ENCODE results near the gene CFAP99. TPM values are rescaled to one million over a fixed set of nuclear protein-coding genes. Genes with fewer than 3 reads are reported as not detected.

Gene CFAP99
- total and polyA plus RNA-seq, 2 of the 4 experiments (the other 2 are of a cell fraction): not detected

DNA sequence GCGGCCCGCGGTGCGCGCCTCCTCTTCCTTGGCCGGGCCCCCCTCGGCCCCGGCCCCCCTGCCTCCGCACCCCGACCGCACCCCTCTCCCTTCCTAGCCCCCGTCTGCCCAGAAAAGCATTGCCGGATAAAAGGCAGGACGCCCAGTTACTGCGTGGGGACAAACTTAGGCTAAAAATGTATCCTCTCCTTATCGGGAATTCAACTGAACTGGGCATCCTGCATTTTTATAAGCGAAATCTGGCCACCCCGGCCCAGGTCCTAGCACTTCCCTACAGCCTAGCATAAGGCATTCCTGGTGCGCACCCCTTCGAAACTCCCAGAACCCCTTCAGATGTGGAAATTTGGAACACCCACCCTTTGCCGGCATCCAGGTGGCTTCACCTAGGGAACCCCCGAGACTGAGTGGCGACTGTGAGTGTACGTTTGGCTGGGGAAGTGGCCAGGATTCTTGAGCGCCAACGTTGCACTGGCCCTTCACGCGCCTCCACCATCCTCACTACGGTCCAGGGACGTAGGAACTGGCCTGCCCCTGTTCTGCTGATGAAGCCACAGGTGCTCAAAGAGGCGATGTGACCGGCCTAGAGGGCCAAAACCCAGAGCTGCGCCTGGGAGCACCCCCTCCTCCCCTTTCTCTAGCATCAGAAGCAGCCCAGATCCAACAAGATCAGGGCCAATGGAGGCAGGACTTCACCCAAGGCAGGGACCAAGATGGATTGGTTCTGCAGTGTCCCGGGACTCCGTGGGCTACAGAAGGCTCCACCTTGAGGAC lies 44.4 kb downstream of the CFAP99 start (continued):
- no peak for TF ChIP-seq CHD1 (IDR thresholded peaks at IDR 0.05; ENCODE audit: low read depth, low read length)
- TF ChIP-seq NFE2L2 (IDR thresholded peaks at IDR 0.05; ENCODE audit: low read depth, low read length): no peak

DNA sequence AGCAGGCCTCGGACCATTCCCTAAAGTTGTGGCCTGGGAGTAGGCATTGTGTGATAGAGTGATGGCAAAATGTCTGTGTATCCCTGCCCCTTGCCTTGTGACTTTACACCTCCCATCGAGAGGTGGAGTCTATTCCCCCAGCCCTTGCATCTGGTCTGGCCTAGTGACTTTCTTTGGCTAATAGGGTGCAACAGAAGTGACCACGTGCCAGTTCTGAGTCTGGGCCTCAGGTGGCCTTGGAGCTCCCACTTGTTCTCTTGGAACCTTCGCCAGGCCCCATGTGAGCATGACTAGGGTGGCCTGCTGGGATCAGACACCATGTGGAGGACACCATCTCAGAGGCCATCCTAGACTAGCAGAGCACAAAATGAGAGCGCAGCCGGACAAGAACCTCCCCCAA lies 46.3 kb downstream of the CFAP99 start:
- H2BK20ac ChIP-seq (ENCODE audit: low read depth, low read length): no peak overlapping the region
- H3K9me3 ChIP-seq (ENCODE audit: control insufficient read depth, insufficient read depth, low read length): no peaks in the 10 kb centered on the region
- no peak overlapping the region for H2BK5ac ChIP-seq (ENCODE audit: low read depth, low read length, poor library complexity, severe bottlenecking)
- H3K4me1 ChIP-seq (ENCODE audit: control insufficient read depth, insufficient read depth, low read length): peaks cover 2% of the 10 kb centered on the region; the same call in 1 of the 2 replicates
- DNase-seq: no peak
- H3K23ac ChIP-seq (ENCODE audit: low read depth, low read length): no peak overlapping the region
- H2BK120ac ChIP-seq (ENCODE audit: low read depth, low read length): no peak overlapping the region
- H3K4ac ChIP-seq (ENCODE audit: low read depth, low read length): no peak overlapping the region
- H2BK15ac ChIP-seq (ENCODE audit: low read depth, low read length): no peak overlapping the region
- no peak overlapping the region for H2AK5ac ChIP-seq (ENCODE audit: low read depth, low read length)
- H4K5ac ChIP-seq (ENCODE audit: low read depth, low read length): no peak overlapping the region
- H4K20me1 ChIP-seq (ENCODE audit: insufficient read depth, low read length): peaks cover 8% of the 10 kb centered on the region
- H3K9ac ChIP-seq (ENCODE audit: low read depth, low read length): no peak overlapping the region
- in situ Hi-C loops (cut with MboI; ENCODE audit: low sequenced_read_pairs) (no loop called here), intact Hi-C loops (cut with micrococcal nuclease) (loop anchor here (5.0 kb wide), 1 partner anchor 203 kb away; the partner anchor contains the start of gene MXD4), dilution Hi-C loops (cut with HindIII; ENCODE audit: low sequenced_read_pairs, unreplicated experiment) (no loop called here)
- H3K9me1 ChIP-seq (ENCODE audit: insufficient read depth, low read length): peaks cover 3% of the 10 kb centered on the region; the same call in 1 of the 2 replicates
- H3K36me3 ChIP-seq (ENCODE audit: control insufficient read depth, insufficient read depth, low read length): peaks cover 2% of the 10 kb centered on the region; the same call in 1 of the 2 replicates
- H3K79me1 ChIP-seq (ENCODE audit: low read depth in 1 of 2, low read length in 2 of 2): peaks cover 12 to 19% of the 10 kb centered on the region in 2 experiments
- POLR2A ChIA-PET (ENCODE audit: unreplicated experiment): no interaction called here
- H3K18ac ChIP-seq (ENCODE audit: low read depth, low read length): no peak overlapping the region
- H2AK9ac ChIP-seq (replicated peaks; ENCODE audit: low read depth, low read length, poor library complexity): no peak overlapping the region
- H2AFZ ChIP-seq (replicated peaks; ENCODE audit: low read length, poor library complexity): no peak overlapping the region
- H3K27ac ChIP-seq (ENCODE audit: insufficient read depth, low read length): no peak overlapping the region
- CTCF ChIA-PET: no interaction called here
- BruUV-seq (replicated peaks): no TSS peak
- no peak overlapping the region for H3K4me3 ChIP-seq (ENCODE audit: insufficient read depth, low read depth, low read length)
- 100% methylated on average over 1 of the region's 6 CpGs; no CpG with 5 or more reads in 1 of the 2 experiments for WGBS, 2 experiments (ENCODE audit: extremely low coverage in 2 of 2, insufficient read length in 1 of 2)
- no peaks in the 10 kb centered on the region; the same call in 1 of the 2 replicates for H3K27me3 ChIP-seq (ENCODE audit: control insufficient read depth, insufficient read depth, low read length)
- H3K4me2 ChIP-seq (ENCODE audit: low read depth, low read length): no peak overlapping the region
- ATAC-seq (ENCODE audit: low read depth): no peak
- no peak overlapping the region for H4K8ac ChIP-seq (ENCODE audit: low read depth in 2 of 2, low read length in 2 of 2)
- H4K91ac ChIP-seq (ENCODE audit: insufficient read depth, low read depth, low read length): no peak overlapping the region
- no peak overlapping the region for H3K56ac ChIP-seq (ENCODE audit: extremely low read depth, insufficient read depth, low read length)
- H3K14ac ChIP-seq (replicated peaks; ENCODE audit: low read depth, low read length): no peak overlapping the region
- TF ChIP-seq, protein P1, sequence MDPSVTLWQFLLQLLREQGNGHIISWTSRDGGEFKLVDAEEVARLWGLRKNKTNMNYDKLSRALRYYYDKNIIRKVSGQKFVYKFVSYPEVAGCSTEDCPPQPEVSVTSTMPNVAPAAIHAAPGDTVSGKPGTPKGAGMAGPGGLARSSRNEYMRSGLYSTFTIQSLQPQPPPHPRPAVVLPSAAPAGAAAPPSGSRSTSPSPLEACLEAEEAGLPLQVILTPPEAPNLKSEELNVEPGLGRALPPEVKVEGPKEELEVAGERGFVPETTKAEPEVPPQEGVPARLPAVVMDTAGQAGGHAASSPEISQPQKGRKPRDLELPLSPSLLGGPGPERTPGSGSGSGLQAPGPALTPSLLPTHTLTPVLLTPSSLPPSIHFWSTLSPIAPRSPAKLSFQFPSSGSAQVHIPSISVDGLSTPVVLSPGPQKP (IDR thresholded peaks at IDR 0.05; ENCODE audit: borderline replicate concordance, low read depth, low read length): no peak
- TF ChIP-seq, protein P2, sequence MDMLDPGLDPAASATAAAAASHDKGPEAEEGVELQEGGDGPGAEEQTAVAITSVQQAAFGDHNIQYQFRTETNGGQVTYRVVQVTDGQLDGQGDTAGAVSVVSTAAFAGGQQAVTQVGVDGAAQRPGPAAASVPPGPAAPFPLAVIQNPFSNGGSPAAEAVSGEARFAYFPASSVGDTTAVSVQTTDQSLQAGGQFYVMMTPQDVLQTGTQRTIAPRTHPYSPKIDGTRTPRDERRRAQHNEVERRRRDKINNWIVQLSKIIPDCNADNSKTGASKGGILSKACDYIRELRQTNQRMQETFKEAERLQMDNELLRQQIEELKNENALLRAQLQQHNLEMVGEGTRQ (IDR thresholded peaks at IDR 0.05; ENCODE audit: low read depth, low read length): no peak
- TF ChIP-seq RFX5 (IDR thresholded peaks at IDR 0.05; ENCODE audit: low read depth, low read length) (no peak), BHLHE40 (IDR thresholded peaks at IDR 0.05; ENCODE audit: low read depth, low read length) (no peak), FOS (IDR thresholded peaks at IDR 0.05; ENCODE audit: low read depth, low read length) (no peak), MXI1 (IDR thresholded peaks at IDR 0.05; ENCODE audit: borderline replicate concordance, low read depth, low read length) (no peak), CHD1 (IDR thresholded peaks at IDR 0.05; ENCODE audit: low read depth, low read length) (no peak), NFE2L2 (IDR thresholded peaks at IDR 0.05; ENCODE audit: low read depth, low read length) (no peak), MAFK (IDR thresholded peaks at IDR 0.05; ENCODE audit: low read depth, low read length) (no peak), SMC3 (IDR thresholded peaks at IDR 0.05; ENCODE audit: low read depth, low read length) (no peak), POLR2A (IDR thresholded peaks at IDR 0.05; ENCODE audit: low read depth, low read length) (no peak)
- TF ChIP-seq, protein P3, sequence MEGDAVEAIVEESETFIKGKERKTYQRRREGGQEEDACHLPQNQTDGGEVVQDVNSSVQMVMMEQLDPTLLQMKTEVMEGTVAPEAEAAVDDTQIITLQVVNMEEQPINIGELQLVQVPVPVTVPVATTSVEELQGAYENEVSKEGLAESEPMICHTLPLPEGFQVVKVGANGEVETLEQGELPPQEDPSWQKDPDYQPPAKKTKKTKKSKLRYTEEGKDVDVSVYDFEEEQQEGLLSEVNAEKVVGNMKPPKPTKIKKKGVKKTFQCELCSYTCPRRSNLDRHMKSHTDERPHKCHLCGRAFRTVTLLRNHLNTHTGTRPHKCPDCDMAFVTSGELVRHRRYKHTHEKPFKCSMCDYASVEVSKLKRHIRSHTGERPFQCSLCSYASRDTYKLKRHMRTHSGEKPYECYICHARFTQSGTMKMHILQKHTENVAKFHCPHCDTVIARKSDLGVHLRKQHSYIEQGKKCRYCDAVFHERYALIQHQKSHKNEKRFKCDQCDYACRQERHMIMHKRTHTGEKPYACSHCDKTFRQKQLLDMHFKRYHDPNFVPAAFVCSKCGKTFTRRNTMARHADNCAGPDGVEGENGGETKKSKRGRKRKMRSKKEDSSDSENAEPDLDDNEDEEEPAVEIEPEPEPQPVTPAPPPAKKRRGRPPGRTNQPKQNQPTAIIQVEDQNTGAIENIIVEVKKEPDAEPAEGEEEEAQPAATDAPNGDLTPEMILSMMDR (conservative IDR thresholded peaks at IDR 0.05; ENCODE audit: low read depth, low read length): no peak

Data from IMR-90 (cell line).